HUDEP-2 (cell line): Measurements from ENCODE around the gene MAML3.

Source experiments
- DNase-seq, 76 experiments: peaks; one replicate each; lab custom pipeline; 2025; ENCODE audit not compliant: unreplicated experiment in 76 of 76; lab: John Stamatoyannopoulos, UW

Gene MAML3

DNA sequence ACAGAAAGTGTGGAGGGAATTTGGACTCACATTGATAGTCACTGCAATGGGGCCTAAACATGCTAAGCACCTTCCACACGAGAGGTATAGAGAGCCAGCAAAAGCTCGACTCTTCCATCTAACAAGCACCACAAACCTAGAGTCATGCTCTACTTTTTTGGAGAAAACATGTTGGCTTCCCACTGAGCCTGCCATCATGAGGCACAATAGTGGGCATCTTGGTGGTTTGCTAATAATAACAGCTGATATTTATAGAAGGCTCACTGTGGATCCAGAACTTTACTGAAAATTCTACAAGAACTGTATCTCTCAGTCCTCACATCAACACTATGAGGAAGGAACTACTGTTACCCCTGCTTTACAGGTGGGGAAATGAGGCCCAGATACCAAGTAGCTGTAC lies 26.6 kb downstream of the MAML3 start:
- DNase-seq = no peak

DNA sequence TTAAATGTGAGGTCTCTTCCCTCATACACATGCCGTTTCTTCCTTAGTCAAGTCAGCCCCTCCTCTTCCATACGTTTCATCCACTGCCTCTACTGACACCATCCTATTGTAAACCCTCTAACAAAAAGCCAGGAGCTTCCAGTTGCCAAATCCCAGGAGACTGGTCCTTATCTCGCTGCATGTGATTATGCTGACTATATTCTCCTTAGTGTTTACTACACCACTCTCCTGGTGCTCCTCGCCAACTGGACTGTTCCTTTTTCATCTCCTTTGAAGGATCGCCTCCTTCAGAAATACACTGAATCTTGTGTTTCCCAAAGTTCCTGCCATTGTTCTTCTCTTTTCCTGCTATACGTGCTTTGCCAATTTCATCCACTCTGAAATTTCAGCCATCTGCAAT lies 27.7 kb downstream of the MAML3 start:
- no peak for DNase-seq

DNA sequence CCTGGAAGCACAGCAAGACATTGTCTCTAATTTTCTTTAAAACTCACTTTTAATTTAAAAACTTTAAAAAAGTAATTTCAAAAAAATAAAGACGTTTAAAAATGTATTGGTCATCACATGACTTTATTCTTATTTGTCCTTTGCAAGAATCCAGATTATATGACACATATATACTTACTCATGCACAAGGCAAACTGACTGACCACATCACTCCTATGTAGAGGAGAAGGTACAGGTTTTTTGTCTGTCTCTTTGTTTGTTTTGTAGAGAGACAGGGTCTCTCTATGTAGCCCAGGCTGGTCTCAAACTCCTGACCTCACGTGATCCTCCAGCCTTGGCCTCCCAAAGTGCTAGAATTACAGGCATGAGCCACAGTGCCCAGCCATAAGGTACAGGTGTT lies 28.6 kb downstream of the MAML3 start:
- DNase-seq = no peak

DNA sequence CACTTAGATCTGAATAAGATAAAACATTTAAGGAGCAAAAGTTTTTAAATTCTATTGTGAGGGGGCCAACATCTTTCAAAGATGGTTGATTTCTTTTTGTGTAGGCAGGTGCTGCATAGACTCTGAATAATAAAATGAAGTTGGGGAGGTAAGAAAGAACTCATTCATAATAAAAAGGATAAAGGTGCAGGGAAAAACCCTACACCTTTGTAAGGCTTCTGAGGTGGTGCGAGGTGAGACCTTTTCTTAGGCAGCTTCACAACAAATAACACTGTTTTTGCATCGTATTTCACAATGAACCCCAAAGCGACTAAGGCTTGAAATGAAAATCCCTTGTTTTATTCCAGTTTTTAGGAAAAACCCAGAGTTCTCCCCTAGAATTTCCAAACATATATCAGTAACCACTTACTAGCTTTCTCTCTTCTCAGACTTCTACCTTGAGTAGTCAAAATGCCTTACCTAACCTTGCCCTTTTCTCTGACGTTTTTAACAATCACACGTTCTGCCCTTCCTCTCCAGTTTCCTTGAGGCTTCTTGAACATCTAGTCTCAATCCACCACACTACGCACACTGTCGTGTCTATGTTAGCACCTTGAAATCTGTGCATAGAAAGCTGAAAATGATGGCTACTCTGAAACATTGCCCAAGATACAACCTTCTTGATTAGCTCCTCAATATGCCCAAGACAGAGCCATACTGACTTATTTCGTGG lies 30.2 kb downstream of the MAML3 start:
- no peak for DNase-seq

DNA sequence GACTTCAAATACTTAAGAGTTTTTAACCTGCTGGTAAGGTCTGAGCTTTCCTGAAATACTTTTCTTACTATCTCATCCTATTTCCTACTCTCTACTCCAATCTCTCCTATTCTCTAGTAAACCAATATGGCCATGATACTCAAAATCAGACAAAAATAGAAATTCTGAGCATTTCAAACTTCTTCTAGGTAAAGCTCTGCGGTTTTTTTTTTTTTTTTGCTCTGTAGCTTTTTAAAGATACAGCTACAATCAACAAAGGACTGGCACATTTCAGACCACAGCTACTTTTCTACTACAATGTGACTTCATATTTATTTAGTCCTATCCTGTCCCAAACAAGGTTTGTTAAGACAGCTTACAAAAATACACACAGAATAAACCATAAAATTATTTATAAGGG lies 31.1 kb downstream of the MAML3 start:
- no peak for DNase-seq

DNA sequence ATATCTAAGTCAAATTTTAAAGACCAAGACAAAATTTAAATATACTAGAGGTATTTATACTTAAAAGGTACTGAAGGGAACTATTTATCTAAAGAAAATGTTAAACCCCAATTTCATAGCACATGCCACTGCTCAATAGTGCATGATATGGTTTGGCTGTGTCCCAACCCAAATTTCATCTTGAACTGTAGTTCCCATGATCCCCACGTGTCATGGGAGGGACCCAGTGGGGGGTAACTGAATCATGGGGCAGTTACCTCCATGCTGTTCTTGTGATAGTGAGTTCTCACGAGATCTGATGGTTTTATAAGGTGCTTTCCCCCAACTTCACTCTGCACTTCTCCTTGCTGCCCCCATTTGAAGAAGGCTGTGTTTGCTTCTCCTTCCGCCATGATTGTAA lies 32.3 kb downstream of the MAML3 start:
- no peak for DNase-seq

DNA sequence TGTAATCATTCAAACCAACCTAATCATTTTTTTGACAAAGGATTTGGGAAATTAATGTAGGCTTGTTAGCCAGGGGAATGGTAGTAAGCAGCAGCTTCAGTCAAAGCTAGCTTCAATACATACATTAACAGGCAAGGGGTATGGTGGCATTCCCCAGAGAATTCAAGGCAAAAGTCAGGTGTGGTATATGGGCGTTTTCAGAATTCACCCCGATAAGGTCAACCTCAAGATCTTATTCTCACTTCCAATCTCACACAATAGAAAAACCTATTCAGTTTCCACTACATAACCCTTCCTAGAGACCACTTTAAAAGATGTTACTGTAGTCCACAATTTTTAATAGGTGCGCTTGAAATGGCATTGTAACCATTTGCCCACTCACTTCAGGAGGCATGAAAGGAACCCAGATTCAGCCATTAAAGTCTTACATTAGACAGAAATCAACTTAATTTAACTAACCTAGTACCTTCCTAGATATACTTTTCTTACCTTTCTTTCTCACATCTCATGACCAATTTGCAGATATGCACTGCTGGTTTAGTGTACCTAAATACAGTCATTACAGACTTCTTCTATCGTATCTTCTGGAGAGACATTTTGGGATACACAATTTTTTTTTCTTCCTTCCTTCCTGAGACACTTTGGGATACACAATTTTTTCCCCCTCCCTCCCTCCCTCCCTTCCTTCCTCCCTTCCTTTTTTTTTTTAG lies 34.9 kb downstream of the MAML3 start:
- no peak for DNase-seq

DNA sequence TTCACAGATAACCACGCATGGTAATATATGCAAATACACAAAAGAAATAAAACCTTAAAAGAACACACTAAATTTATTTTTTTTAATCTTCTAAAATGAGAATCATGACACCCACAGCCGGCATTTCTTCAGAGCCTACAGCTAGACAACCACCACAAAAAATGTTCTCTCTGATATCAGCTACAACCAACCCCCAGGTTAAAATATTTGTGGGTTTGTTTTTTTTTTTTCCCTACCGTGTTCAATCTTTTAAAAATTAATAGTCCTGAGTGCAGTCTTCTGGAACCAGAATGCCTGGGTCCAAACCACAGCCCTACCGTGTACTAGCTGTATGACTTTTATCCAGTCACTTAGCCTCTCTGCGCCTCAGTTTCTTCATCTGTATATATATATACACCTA lies 36.0 kb downstream of the MAML3 start:
- no peak for DNase-seq

DNA sequence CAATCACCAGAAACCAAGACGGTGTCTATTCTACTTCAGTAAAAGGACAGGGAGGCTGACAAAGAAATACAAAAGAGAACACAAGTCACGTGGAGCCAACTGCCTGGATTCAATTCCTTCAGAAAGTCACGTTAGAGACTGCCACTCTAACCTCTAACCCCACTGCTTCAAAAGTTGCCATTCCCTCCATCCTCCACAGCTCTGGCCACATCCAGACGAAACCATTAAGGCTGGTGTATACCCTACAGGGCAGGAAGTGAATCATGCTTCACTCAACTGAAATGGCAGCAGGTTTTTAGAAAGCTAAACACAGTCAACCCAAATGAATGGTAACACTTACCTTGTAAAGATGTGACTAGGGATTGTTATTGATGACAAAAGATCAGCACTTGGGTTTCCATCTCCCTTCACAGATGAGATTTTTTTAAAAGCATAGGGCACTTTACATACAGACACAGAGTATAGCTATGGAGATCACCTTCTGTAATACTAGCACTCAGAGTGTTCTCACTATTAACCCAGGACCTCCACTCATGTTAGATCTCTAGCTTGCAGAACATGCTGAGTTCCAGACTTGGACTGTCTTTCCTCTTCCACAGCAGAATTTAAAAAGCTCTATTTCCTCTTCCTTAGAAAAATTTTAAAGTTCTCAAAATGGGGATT lies 37.4 kb downstream of the MAML3 start:
- DNase-seq = no peak

DNA sequence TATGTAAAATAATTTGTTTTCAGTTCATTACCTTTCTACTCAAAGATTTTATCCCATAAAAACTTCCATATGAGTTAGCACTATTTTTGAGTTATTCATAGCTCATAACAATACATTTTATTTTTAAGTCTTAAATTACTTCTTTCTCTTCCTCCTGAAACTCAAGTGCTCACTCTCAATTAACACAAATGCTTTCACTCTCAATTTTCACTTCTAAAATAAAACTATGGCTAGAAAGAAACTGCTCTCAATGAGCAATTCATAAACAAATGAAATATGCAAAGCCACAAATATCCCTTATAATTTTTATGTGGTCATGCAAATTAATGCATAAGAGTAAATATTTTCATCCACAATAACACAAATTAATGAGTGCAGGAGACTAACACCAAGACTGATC lies 38.8 kb downstream of the MAML3 start:
- no peak for DNase-seq

DNA sequence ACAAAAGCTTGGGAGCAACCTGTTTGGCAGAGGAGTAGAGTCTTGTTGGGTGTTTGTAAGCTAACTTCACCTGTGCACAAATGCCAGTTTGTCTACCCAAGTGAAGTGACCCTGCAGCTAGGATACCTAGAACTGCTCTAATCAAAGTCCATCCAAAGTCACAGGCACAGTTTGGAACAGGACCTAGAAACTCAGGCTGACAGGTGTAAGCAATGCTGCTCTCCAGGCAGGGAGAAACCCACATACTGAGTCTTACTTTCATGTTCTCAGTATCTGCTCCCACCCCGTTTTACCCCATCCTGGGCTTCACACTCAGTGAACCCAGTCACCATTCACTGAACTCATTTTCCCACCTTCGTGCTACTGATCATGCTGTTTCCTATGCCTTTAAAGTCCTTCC lies 40.3 kb downstream of the MAML3 start:
- DNase-seq = no peak

DNA sequence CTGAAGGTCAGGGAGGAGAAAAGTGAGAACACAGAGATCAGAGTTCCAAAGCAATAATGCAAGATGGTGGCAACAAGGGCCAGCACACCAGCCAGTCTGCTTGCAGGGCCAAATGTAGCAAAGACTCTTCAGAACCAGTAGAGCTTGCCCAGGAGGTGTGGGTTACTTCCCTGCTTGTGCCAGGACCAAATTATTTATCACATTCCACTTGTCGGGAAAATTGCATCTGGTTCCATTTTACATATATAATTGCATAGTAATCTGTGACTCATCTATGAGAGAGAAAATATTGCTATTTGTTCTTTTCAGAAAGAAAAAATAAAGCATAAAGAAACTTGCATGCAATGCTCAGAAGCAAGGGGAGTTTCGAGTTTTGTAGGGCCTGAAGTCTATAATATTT lies 41.4 kb downstream of the MAML3 start:
- DNase-seq = no peak

DNA sequence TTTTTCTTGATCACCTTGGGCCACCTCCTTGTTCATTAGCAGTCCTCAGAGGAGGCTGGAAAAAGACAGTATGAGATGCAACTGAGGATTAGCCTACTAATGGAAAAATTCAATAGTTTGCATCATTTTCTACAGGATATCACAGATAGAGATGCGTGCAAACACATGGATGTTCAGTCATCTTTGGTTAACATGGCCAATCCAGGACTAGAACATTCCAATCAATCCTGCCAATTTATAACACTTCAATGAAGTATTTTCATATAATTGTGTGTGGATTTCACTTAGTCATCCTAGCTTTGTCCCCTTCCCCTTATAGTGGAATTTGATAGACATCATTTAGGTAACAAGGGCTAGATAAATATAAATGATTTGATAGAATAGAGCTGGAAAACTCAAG lies 42.7 kb downstream of the MAML3 start:
- no peak for DNase-seq

DNA sequence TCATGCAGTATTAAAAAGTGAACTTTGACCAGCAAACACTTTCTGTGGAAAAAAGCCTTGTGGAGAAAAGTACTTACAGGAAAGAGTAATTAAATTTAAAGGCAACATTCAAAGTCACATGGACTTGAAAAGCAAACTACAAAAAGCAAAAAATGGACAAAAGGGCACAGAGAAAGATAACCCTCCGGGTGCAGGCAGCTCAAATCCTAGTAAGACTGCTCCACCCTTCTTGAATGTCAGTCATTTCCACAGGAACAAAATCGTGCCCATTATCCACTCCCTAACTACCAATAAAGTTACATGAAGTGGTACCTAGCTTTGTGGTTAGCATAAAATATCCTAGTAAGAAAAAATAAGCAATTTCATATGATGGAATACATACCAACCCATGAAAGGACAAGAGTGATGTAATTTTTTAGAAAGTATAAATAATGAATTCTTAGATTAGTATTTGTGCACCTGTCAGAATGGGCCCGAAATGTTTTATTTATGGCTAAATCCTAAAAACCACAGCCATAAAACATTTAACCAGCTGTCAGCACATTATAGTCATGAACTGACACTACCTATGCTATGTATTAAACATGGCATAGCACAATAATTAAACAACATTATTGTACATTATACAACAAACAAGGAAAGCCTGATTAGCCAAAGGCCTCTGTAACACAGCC lies 43.3 kb downstream of the MAML3 start:
- DNase-seq = no peak

DNA sequence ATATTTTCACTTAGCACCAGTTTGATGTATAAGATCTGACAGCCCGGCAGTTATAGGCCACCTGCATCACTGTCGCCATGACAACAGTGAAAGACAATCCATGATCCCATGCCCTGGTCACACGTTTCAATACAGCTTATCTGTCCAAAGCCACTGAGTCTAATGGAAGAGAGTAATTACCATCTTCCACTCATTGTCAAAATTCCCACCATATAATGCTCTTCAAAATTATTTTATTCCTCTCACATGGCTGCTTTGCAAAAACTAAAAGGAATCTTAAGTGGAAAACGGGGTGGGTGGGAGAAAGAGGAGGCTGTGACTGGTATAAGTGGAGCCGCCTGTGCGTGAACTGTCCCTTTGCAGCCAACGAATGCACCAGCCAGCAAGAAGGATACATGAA lies 44.2 kb downstream of the MAML3 start:
- no peak for DNase-seq

DNA sequence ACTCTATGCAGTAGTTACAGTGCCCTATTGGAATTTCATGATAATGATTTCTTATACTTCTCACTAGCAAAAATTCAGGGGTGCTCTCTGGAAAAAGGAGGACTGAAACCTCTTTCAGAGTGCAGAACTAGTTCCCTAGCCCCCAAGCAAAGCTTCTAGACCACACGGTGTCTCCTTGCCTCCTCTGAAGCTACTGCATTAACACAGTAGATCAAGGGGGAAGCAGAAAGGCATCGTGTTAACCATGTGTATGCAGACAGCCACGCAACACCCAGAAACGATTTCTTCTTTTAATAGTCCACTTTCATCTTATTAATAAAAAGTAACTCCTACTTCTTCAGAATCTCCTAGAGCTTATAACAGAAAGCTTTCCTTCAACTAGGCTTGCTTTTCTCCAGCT lies 44.7 kb downstream of the MAML3 start:
- DNase-seq = no peak

DNA sequence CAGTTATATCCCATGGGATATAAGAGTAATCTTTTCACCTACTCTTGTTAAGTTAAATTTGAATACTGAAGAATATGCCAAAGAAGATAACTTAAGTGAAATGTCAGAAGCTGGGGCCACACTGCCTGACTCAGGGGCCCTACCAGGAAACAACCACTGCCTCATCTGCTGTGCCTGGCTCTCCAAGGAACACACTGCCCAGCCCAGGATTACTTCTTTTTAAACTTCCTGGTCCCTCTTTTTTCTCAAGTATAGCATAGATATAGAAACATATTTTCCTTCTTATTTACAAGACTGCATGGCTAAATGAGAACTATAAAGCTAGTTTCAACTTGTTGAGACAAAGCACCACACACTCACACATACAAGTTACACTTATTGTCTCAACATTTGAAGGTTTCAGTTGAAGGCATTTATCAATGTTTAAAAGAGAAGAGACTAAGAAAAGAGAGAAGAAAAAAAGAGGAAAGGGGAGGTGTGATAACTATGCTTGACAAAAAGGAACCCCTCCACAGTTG lies 45.2 kb downstream of the MAML3 start:
- no peak for DNase-seq

DNA sequence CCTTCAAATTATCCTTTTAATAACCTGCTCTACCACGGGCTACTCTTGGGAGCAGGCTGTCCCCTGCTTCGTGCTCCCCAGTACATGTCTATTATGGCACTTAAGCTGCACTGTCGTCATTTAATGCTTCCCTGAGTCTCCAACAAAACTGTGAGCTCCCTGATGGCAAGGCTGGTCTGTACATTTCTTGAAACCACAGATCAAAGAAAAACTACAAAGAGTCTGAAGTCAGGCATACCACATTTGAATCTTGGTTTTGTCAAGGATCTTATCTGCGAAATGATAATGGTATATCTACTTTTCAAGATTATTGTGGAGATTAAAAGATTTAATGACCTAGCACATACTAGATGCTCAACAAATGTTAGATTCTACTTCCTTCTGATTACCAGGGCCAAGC lies 45.7 kb downstream of the MAML3 start:
- DNase-seq = no peak

DNA sequence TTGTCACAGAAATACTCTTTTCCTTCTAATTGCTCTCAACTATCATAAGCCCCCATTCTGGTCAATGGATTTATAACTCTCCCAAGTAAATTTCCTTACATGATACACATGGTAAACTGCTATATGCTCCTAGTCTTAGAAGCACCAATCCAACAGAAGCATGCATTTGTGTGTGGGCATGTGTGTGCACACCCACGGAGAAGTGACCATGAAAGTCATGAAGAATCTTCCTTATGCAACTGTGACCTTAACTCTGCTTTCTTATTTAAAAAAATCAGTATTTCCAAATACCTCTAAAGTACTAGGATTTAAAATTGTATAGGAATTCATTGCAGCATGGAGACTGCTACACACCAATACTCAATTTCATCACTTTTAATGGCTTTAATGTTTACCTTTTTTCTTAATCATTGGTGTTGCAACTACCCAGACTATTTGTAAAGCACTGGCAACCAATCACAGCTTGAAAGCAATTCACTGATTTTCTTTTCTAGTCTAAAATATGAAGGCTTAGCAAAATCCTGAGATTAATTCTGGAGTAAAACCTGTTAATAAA lies 47.6 kb downstream of the MAML3 start:
- DNase-seq = no peak

DNA sequence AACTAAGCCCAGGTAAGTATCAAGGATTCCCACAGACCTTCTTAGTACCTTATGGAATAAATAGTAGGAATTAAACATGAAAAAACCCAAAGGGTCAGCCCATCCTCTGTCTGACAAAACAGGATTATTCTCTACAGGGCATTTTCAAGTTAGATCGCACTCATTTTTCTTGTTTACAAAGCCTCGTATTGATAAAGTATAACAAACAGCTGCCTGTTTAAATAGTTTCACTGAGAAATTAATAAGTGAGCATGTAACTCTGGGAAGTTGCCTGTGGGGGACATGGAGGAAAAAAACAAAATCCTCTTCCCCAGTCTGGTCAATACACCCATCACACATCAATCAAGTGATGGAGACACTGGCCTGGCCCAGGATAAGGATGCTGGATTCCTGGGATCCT lies 48.5 kb downstream of the MAML3 start:
- no peak for DNase-seq

DNA sequence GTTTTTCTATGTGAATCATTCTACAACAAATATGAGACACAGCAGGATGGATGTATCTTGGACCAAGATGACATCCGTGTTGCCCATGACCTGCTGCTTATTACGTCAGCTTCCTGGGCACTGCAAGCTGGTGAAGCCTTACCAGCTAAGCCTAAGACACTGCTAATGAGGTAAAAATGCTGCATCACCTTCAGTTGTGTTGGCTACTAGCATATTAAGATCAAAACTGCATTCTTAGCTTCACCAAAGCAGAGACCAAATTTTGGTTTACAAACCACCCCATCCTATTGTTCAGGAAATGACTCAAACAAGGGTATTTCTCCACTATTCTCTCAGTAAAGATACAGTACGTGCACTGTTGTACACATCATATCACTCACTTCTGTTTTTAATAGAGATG lies 50.3 kb downstream of the MAML3 start:
- DNase-seq = no peak
